Type B pancreatic cell (in vitro differentiated cells): ENCODE results near the gene THEMIS. TPM values are rescaled to one million over a fixed set of nuclear protein-coding genes. Genes with fewer than 3 reads are reported as not detected.

Source experiments
- DNase-seq: peaks from one replicate; pipeline ENCODE4 v3.0.0; 2021; ENCODE audit warnings: mixed read lengths; ENCODE audit not compliant: unreplicated experiment; ENCODE audit errors: extremely low spot score
- H3K27ac Mint-ChIP-seq: 2 replicates; pipeline ENCODE4 v1.8.0; 2021; ENCODE audit warnings: mild to moderate bottlenecking, mixed read lengths
- H3K27me3 Mint-ChIP-seq: 2 replicates; pipeline ENCODE4 v1.8.0; 2021; ENCODE audit warnings: mixed read lengths
- H3K36me3 Mint-ChIP-seq: 2 replicates; pipeline ENCODE4 v1.8.0; 2021; ENCODE audit warnings: mixed read lengths
- H3K4me1 Mint-ChIP-seq: one replicate; pipeline ENCODE4 v1.8.0; 2021; ENCODE audit warnings: mixed read lengths; ENCODE audit not compliant: unreplicated experiment
- H3K4me3 Mint-ChIP-seq: 2 replicates; pipeline ENCODE4 v1.8.0; 2021; ENCODE audit warnings: mild to moderate bottlenecking, mixed read lengths
- H3K9me3 Mint-ChIP-seq: 2 replicates; pipeline ENCODE4 v1.8.0; 2021; ENCODE audit warnings: mixed read lengths
- CTCF ChIP-seq: fragments of 200-600 bp; sonication (generic); conservative IDR thresholded peaks from 2 replicates; pipeline ENCODE4 v1.5.0; 2021; ENCODE audit warnings: antibody characterized with exemption, mild to moderate bottlenecking
- total RNA-seq: library from RNA; stranded (reverse); gene quantifications from 2 replicates; pipeline ENCODE4 v1.2.1, GENCODE V29; 2021; ENCODE audit warnings: low replicate concordance

Gene THEMIS
- total RNA-seq, 1 donor from 2014 or later, result not detected

GRCh38 chr6:127727260-127727953 is 173.5 kb downstream of the THEMIS start:
- H3K4me3 Mint-ChIP-seq, result no peak overlapping the region
- H3K27me3 Mint-ChIP-seq, result peaks cover 11% of the 10 kb centered on the region
- no peaks in the 10 kb centered on the region for H3K36me3 Mint-ChIP-seq
- no peak for DNase-seq
- no peak overlapping the region for H3K27ac Mint-ChIP-seq
- no peaks in the 10 kb centered on the region for H3K9me3 Mint-ChIP-seq
- TF ChIP-seq CTCF, result no peak
- no peaks in the 10 kb centered on the region for H3K4me1 Mint-ChIP-seq

- peaks cover 11% of the 10 kb centered on the region for H3K27me3 Mint-ChIP-seq
Observed at GRCh38 chr6:127725821-127726220, 175.0 kb downstream of the THEMIS start.

GRCh38 chr6:127718694-127719093 is 182.2 kb downstream of the THEMIS start:
- Mint-ChIP-seq H3K27ac (no peak overlapping the region), H3K4me3 (no peak overlapping the region), H3K27me3 (no peaks in the 10 kb centered on the region), H3K9me3 (no peaks in the 10 kb centered on the region), H3K4me1 (no peaks in the 10 kb centered on the region), H3K36me3 (no peaks in the 10 kb centered on the region)
- TF ChIP-seq CTCF, result no peak
- no peak for DNase-seq

More at GRCh38 chr6:127725821-127726220, 175.0 kb downstream of the THEMIS start:
- H3K4me3 Mint-ChIP-seq, result no peak overlapping the region
- H3K36me3 Mint-ChIP-seq, result no peaks in the 10 kb centered on the region
- DNase-seq, result no peak
- no peak overlapping the region for H3K27ac Mint-ChIP-seq
- no peak for TF ChIP-seq CTCF
- no peaks in the 10 kb centered on the region for H3K9me3 Mint-ChIP-seq
- H3K4me1 Mint-ChIP-seq, result no peaks in the 10 kb centered on the region

DNA sequence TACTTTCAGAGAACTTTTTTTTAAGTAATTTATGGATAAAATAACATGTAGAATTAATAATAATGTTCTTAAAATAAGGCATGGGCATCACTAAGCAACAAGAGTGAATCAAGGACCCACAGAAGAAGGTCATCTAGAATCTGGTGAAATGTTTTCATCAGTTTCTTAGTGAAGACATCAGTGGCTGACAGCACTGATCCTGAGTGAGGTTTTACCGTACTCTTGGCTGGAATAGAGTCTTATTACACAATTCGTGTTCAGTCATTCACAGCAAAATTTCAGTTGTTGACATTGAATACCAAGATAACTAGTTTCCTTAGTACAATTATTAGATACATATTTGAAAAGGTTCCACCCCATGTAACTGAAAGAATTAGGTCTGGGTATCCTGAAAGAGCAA is 183.5 kb downstream of the THEMIS start:
- no peaks in the 10 kb centered on the region for H3K4me1 Mint-ChIP-seq
- H3K4me3 Mint-ChIP-seq, result no peak overlapping the region
- H3K27me3 Mint-ChIP-seq, result peaks cover 4% of the 10 kb centered on the region
- no peaks in the 10 kb centered on the region for H3K36me3 Mint-ChIP-seq
- H3K9me3 Mint-ChIP-seq, result no peaks in the 10 kb centered on the region
- H3K27ac Mint-ChIP-seq, result no peak overlapping the region
- TF ChIP-seq CTCF, result no peak
- DNase-seq, result no peak

- Mint-ChIP-seq H3K4me3 (no peak overlapping the region), H3K4me1 (no peaks in the 10 kb centered on the region), H3K36me3 (no peaks in the 10 kb centered on the region), H3K9me3 (no peaks in the 10 kb centered on the region), H3K27me3 (peaks cover 4% of the 10 kb centered on the region), H3K27ac (no peak overlapping the region)
- TF ChIP-seq CTCF, result no peak
- no peak for DNase-seq
Observed at GRCh38 chr6:127716465-127716864, 184.4 kb downstream of the THEMIS start.

DNA sequence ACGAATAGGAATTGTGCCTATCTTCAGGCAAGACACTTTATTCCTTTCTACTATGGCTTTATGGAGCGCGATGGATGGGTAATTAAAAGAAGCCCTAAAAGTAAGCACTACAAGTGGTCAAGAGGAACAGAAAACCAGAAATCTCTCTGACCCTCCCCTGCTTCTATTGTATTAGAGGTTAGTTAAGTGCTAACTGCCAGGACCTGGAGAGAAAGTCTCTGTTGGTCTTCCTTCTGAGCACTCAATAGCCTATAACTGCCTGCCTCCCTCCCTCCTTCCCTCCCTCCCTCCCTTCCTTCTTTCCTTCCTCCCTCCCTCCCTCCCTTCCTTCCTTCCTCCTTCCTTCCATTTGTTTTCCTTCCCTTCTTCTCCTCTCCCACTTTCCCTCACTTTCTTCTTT is 190.2 kb downstream of the THEMIS start:
- H3K27me3 Mint-ChIP-seq, result peaks cover 10% of the 10 kb centered on the region
- no peaks in the 10 kb centered on the region for H3K36me3 Mint-ChIP-seq
- no peak overlapping the region for H3K27ac Mint-ChIP-seq
- TF ChIP-seq CTCF, result no peak
- H3K4me3 Mint-ChIP-seq, result no peak overlapping the region
- no peak for DNase-seq
- H3K4me1 Mint-ChIP-seq, result no peaks in the 10 kb centered on the region
- H3K9me3 Mint-ChIP-seq, result no peaks in the 10 kb centered on the region
